Hematopoietic multipotent progenitor cell treated with erythropoietin and hydrocortisone succinate and interleukin-3 and kit ligand, for 15 days (in vitro differentiated cells): ENCODE results near the gene VWA3B.
"Not testable (repeated sequence)": the region's sequence is repeated elsewhere in the genome, so short reads cannot be mapped to it uniquely, and the experiment has no call there.

ENCODE experiments used
- DNase-seq: peaks from one replicate; pipeline ENCODE4 v3.0.0-alpha.2; 2015; ENCODE audit warnings: low spot score

VWA3B gene

GRCh38 chr2:98085649-98086048, 1.3 kb upstream of the VWA3B start:
- no peak for DNase-seq

- no peak for DNase-seq
Measured at GRCh38 chr2:98087447-98088020, 567 bp downstream of the VWA3B start.

GRCh38 chr2:98088261-98088660, 1.3 kb downstream of the VWA3B start:
- DNase-seq: no peak

DNA sequence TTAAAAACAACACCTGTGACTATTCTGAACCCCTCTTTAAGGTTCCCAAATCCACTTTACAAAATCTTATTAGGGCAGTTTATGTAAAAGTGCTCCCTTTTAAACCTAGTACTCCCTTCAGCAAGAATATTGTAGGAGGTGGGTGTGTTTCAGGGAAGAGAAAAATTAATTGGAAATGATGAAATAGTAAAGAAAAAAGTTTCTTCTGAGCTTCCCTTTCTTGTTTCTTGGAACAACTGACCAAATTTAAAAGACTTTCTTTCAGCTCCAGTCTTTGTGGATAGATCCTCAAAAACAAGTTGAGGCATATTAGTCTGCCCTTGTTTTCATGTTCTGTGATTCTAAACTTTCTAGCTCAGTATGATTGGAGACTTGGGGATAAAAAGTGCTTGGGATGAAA, 3.0 kb downstream of the VWA3B start:
- DNase-seq: no peak

DNA sequence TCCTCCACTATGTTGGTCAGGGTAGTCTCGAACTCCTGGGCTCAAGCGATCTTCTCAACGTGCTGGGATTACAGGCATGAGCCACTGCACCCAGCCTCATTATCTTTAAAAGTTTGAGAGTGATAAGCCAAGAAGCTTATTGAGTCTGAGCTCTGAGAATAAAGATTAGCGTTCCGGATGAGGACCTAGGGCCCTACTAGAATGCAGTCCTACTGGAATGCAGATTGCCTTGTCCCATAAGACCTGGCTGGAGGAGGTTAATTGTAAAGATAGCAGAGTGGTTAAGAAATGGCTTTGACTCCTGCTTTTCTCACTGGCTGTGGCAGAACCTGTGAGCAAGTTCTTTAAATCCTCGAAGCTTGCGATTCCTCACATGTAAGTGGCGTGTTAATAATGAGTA, 4.0 kb downstream of the VWA3B start:
- no peak for DNase-seq

DNA sequence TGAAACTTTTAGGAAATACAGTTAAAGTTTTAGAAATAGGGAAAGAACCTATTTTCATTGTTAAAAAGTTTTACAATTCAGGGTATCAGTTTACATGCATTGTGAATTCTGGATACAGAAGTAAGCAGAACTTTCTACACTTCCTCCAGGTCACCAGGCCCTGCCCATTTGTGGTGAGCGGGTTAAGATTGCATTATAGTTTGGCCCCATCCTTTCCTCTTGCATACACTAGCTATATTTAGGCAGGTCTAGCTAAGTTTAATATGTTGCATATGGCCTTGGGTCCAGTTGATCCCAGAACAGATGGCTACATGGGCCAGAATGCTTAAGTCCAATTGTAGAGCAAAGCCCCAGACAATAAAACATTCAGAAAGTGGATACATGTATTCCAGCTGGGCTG, 4.8 kb downstream of the VWA3B start:
- DNase-seq: no peak

DNA sequence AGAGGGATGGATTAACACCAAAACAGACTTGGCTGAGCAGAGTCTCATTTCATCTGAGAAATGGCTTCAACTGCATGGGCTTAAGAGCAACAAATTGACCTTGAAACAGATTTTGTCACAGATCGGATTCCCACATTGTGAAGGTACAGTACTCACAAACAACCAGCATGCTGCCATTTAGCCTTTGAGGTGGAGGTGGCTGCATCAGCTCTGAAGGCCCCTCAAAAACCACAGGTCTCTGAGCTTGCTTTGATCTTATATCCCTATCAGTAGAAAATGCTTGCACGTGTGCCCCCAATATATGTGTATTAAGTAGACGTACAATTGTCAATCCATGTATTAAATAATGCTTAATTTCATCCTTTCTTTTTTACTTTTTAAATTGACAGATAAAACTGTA, 6.2 kb downstream of the VWA3B start:
- DNase-seq: no peak

DNA sequence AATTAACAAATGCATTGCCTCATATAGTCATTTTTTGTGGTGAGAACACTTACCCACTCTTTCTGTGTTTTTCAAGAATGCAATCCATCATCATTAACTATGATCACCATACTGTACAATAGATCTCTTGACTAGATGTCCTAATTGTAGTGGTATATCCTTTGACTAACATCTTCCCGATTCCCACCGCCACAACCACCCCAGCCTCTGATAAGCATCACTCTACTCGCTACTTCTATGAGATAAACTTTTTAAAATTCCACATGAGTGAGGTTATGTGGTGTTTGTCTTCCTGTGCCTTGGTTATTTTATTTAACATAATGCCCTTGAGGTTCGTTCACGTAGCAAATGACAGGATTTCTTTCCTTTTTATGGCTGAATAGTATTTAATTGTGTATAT, 6.6 kb downstream of the VWA3B start:
- DNase-seq: no peak

GRCh38 chr2:98099939-98100743, 13.2 kb downstream of the VWA3B start:
- no peak for DNase-seq

DNA sequence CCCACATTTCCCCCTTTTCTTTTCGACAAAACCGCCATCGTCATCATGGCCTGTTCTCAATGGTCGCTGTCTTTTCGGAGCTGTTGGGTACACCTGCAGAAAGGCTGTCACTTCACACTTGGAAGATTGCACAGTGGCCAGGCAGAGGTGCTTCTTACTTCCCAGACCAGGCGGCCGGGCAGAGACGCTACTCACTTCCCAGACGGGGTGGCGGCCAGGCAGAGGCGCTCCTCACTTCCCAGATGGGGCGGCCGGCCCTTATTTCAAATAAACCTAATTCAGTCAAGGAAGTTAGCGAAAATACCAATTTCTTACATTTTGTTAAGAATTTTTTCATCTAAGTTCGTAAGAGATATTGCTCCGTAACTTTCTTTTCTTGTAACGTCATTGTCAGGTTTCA, 15.3 kb downstream of the VWA3B start:
- DNase-seq: not testable (repeated sequence)

DNA sequence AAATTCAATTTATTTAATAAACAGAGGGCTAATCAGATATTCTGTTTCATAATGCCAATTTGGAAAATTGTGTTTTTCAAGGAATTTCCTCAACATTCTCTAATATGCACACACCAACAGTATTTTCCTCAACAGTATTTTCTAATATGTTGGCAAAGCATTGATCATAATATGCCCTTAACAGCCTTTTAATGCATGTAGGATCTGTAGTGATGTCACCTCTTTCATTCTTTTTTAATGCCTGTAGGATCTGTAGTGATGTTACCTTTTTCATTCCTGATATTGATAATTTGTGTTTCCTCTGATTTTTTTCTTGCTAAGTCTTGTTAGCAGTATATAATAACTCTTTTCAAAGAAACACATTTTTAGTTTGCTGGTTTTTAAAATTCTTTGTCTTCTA, 15.9 kb downstream of the VWA3B start:
- DNase-seq: no peak

DNA sequence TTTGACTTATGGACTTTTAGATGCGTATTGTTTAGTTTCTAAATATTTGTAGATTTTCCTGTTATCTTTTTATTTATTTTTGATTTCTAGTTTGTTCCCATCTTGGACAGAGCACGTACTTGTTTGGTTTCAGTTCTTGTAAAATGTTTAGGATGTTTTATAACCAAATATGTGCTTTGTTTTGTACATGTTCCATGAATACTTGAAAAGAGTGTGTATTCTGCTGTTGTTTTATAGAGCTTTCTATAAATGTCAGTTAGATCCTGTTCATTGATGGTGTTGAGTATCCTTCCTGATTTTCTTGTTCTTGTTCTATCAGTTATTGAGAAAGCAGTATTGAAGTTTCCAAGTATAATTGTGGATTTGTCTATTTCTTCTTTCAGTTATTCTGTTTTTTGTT, 21.1 kb downstream of the VWA3B start:
- no peak for DNase-seq

GRCh38 chr2:98110741-98111140, 23.8 kb downstream of the VWA3B start:
- no peak for DNase-seq

GRCh38 chr2:98114643-98115330, 27.8 kb downstream of the VWA3B start:
- no peak for DNase-seq

GRCh38 chr2:98118161-98118560, 31.2 kb downstream of the VWA3B start:
- DNase-seq: no peak

- no peak for DNase-seq
Measured at GRCh38 chr2:98118852-98119251, 31.9 kb downstream of the VWA3B start.

GRCh38 chr2:98121149-98121548, 34.2 kb downstream of the VWA3B start:
- no peak for DNase-seq

DNA sequence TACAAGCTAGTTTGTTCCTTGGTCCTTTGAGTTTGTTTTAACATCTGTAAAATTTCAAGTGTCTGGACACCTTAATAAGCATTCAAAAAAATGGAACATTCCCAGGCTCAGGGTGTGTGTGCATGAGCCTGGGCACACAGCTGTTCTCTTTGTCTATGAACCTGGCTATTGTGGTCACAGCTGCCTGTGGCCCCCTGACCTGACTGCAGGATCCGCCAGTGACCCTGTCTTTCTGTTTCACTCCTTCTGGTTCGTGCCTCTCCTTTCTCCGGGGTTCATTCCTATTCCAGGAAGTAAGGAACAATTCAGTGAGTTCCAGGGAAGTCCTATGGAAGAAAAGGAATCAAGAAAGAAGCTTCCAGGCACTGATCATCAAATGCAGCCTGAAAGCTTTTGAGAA, 35.6 kb downstream of the VWA3B start:
- no peak for DNase-seq

- no peak for DNase-seq
Measured at GRCh38 chr2:98123286-98123685, 36.3 kb downstream of the VWA3B start.

DNA sequence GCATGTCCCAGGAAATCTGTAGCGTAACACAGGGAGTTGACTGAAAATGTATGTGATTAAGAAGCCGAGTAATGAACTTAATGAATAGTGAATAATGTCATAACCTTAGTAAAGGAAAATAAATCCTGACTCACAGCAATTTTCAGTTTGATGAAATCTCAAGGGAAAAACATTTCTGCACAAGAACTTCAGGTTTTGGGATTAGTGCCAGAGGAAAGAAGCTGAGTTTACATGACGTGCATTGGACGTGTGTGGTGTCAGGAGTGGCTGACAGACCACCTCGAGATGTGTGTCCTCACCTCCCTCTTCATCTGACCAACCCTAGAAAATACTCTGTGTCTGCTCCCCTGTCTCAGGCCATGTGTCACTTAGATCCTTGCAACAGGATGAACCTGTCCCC, 39.1 kb downstream of the VWA3B start:
- DNase-seq: no peak

DNA sequence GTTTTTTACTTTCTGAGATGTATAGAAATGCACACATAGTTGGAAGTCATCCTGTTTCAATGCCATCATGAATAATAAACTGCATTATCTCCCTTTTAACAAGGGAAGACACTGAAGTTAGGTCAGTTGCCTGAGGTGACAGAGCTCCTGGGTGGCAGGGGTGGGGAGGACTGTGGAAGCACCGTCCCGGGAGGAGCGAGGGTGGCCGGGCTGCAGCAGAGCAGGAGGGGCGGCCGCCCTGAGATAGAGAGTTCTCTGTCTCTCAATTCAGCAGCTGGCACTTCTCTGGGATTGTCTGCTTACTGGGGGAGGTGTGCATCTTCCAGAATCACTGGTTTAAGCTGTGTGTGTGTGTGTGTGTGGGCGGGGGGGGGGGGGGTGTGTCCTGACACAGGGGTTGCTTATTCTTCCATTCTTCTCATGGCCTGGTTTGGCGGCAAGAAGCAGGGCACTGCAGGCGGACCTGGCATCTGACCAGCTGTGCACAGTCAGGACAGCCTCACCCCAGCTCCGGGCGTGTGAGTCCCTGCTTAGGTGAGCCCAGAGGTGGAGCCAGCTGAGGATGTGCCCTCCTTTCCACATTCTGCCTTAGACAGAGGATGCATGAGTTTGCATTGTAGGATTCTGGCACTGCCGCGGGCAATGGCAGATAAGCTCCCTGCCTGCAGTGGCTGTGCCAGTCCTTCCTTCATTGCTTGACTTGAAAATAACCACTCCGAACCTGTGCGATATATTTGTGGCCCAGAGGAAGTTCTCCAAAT, 40.4 kb downstream of the VWA3B start:
- DNase-seq: no peak

GRCh38 chr2:98128556-98129109, 41.7 kb downstream of the VWA3B start:
- DNase-seq: no peak
